ENCODE data around the gene LRMDA.

GRCh38 chr10:75709245-75709644 lies 277.8 kb downstream of the LRMDA start:
- TF ChIP-seq, protein P1, sequence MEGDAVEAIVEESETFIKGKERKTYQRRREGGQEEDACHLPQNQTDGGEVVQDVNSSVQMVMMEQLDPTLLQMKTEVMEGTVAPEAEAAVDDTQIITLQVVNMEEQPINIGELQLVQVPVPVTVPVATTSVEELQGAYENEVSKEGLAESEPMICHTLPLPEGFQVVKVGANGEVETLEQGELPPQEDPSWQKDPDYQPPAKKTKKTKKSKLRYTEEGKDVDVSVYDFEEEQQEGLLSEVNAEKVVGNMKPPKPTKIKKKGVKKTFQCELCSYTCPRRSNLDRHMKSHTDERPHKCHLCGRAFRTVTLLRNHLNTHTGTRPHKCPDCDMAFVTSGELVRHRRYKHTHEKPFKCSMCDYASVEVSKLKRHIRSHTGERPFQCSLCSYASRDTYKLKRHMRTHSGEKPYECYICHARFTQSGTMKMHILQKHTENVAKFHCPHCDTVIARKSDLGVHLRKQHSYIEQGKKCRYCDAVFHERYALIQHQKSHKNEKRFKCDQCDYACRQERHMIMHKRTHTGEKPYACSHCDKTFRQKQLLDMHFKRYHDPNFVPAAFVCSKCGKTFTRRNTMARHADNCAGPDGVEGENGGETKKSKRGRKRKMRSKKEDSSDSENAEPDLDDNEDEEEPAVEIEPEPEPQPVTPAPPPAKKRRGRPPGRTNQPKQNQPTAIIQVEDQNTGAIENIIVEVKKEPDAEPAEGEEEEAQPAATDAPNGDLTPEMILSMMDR (conservative IDR thresholded peaks at IDR 0.05; ENCODE audit: low read depth, low read length), result no peak
- TF ChIP-seq POLR2A (IDR thresholded peaks at IDR 0.05; ENCODE audit: low read depth, low read length) (no peak), CEBPB (IDR thresholded peaks at IDR 0.05; ENCODE audit: low read depth, low read length) (no peak), SMC3 (IDR thresholded peaks at IDR 0.05; ENCODE audit: low read depth, low read length) (no peak), RAD21 (IDR thresholded peaks at IDR 0.05; ENCODE audit: low read length) (no peak), RCOR1 (IDR thresholded peaks at IDR 0.05; ENCODE audit: insufficient replicate concordance, low read length) (no peak)
- TF ChIP-seq, protein P2, sequence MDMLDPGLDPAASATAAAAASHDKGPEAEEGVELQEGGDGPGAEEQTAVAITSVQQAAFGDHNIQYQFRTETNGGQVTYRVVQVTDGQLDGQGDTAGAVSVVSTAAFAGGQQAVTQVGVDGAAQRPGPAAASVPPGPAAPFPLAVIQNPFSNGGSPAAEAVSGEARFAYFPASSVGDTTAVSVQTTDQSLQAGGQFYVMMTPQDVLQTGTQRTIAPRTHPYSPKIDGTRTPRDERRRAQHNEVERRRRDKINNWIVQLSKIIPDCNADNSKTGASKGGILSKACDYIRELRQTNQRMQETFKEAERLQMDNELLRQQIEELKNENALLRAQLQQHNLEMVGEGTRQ (IDR thresholded peaks at IDR 0.05; ENCODE audit: low read depth, low read length), result no peak

Data from IMR-90 (cell line).